ENCODE results near the gene SEMA4B.
A peak's percentile ranks its signal among the peaks of the same experiment; 100 is the strongest.
"Not testable (repeated sequence)": the region's sequence is repeated elsewhere in the genome, so short reads cannot be mapped to it uniquely, and the experiment has no call there.

SEMA4B gene

DNA sequence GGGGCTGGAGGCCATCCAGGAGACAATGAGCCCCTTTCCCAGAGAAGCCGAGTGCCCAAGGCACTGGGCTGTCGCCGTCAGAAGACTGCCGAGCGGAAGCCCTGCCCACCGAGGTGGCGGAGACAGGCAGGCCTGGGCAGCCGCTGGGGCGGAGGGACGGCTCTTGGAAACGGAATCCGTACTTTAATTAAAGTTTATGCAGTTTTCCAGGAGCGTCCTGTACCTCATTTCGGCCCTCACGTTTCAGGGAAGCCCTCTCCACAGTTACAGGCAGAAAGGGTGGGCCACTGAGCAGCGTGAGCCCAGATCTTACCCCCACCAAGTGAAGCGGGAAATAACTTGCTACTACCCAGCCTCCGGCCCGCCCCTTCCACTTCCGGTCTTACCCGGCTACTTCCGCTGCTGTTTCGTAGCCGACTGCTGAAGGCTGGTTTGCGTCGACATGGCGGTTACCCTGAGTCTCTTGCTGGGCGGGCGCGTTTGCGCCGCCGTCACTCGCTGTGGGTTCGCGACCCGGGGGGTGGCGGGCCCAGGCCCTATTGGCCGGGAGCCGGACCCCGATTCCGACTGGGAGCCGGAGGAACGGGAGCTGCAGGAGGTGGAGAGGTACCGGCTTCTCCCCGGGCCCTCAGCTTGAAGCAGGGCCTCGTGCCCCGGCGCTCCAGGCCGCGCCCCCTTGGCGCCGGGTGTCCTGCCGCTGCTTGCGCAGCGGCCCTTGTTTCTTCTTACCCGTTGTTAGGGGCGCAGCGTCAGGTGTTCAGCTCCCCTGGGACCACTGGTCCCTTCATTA, 64.3 kb downstream of the SEMA4B start, which contains the start of gene NGRN:
NGRN (plus strand) TSS at position 402 of the 790 bp plus-strand sequence; CDS start at position 443, 41 bp downstream.
- peak; percentile 95 for DNase-seq

DNA sequence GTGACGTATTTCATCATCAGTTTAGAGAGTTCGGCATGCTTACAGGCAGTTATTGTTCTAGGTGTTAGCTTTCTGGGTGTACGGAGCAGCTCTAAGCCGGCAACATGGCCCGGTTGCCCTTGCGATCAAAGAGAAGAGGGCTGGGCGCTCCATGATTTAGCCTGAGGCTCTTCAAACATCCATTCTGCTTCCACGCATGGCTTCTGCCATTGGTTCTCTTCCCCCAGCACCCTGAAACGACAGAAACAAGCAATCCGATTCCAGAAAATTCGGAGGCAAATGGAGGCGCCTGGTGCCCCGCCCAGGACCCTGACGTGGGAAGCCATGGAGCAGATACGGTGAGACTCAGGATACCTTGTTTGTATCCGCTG, 64.9 kb downstream of the SEMA4B start:
- peak; percentile 65 for DNase-seq

DNA sequence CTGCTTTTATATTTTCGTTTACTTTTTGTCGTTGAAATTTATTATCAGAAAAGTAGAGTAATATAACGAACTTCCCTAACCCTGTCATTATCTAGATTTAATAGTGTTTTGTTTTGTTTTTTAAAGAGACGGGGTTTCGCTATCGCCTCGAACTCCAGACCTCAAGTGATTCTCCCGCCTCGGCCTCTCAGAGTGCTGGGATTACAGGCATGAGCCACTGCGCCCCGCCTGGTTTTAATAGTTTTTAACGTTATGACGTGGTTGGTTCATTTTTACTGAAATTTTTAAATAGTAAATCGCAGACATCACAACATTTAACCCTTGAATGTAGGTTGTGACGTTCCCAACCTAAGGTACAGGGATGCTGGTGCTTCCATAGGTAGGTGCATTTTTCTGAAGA, 65.4 kb downstream of the SEMA4B start:
- peak; percentile 43 for DNase-seq

DNA sequence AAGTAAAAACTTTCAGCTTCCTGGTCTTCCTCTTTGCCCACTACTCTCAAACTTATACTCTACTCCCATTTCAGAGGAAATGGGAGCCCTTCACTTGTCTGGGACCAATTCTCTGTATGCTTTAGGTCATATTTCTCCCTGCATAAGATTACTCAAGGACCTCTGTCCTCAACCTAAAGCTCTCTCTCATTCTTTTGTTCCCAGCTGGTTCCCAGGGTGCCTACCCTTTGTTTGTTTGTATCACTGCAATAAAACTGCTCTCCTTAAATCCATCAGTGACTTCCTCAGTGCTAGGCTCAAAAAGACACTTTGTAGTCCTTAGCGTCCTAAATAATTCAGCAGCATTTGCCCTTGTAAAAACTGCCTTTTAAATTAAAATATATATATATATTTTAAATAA, 67.3 kb downstream of the SEMA4B start:
- DNase-seq, result no peak

DNA sequence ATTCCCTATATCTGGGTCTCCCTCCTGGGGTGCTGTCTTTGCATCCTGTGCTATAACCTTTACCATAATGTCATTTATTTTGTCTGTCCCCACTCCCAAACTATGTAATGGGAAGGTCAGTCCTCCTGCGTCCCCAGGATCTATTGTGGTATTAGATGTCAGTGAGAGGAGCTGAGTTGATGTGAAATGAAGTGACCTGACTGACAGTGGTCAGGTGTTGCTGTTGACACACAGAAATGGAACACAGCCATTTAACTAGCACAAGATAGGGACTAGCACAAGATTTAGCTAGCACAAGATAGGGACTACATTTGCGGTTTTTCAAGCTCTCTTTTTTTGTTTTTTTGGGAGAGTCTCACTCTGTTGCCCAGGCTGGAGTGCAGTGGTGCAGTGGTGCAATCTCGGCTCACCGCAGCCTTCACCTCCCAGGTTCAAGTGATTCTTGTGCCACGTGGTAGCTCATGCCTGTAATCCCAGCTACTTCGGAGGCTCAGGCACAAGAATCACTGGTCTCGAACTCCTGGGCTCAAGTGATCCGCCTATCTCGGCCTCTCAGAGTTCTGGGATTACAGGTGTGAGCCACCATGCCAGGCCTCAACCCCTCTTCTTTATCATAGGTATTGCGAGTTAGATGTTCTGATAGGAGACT, 69.5 kb downstream of the SEMA4B start:
- no peak for DNase-seq

DNA sequence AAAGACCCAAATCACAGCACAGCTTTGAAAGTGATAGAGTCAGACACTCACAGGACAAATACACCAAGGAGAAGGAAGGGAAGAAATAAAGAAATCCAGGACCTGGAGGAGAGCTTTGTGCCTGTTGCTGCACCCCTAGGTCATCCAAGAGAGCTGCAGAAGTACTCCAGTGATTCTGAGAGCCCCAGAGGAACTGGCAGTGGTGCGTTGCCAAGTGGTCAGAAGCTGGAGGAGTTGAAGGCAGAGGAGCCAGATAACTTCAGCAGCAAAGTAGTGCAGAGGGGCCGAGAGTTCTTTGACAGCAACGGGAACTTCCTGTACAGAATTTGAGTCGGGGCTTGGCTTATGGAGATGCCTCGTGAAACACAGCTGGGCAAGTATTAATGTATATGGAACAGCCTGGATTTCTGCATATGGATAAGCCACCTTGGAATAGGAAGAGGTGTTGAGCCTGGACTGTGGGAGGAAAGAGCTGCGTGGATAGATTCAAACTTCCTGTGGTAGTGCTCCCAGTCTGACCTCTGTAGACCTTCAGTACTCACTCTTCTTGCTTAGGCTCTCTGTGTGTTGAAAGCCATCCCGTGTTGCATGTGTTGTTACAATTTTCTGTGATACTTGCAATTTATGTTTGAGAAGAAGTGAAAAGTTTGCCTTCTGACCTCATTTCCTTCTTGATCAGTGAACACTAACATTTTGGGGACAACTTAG, 70.5 kb downstream of the SEMA4B start:
- DNase-seq, result no peak

DNA sequence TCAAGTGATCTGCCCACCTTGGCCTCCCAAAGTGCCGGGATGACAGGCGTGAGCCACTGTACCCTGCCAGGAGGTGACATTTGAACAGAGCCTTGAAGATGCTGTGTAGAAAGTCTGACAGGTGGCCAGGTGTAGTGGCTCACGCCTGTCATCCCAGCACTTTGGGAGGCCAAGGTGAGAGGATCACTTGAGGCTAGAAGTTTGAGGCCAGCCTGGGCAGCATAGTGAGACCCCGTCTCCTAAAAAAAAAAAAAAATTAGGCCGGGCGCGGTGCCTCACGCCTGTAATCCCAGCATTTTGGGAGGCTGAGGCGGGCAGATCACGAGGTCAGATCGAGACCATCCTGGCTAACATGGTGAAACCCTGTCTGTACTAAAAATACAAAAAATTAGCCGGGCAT, 77.3 kb downstream of the SEMA4B start:
- DNase-seq, result not testable (repeated sequence)

Measured in activated CD4-positive, alpha-beta T cell treated with anti-CD3 and anti-CD28 coated beads, Interleukin-2, Interleukin-6, amounts not matched to agents 100 ng/mL and 50 ng/mL, durations not matched to agents 16 hours and 8 hours (primary cell).